ENCODE measurements around the gene LAD1. TPM values are rescaled to one million over a fixed set of nuclear protein-coding genes. Genes with fewer than 3 reads are reported as not detected.

Gene LAD1
- total RNA-seq, 1 experiment from 2014 or later = 0.10 TPM

DNA sequence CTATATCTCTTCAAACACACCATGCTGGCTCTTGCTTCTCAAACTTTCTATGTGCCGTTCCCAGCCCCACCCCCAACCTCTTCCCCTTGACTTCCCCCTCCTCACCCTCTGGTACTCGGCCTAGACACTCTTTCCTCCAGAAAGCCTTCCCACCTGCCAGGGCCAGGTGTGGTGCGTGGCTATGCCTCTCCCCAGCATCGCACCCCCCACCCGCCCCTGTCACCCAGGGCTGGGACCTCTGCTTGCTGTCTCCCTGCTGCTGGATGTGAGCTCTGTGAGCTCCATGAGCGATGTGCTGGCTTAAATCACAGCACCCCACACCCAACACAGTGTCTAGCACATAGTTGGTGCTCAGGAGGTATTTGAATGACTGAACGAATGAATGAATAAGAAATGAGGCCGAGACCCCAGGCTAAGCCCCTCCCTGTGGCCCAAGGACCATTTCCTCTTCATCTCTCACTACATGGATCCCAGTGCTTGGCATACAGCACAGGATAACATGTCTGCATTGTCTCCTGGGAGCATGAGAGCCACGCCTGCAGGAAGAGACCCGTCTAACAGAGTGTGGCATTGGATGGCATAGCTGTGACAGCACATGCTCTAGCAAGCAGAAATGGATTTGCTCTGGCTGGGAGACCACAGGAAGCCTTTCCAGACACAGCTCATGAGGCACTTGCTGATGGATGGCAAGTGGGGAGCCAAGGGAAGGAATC lies 41.3 kb downstream of the LAD1 start:
- DNase-seq (ENCODE audit: low read depth, low spot score) (no peak), ATAC-seq (no peak)
- Histone ChIP-seq H3K36me3 (ENCODE audit: control insufficient read depth, insufficient read depth, low read length) (no peaks in the 10 kb centered on the region), H3K27me3 (ENCODE audit: control insufficient read depth, insufficient read depth, low read length) (no peaks in the 10 kb centered on the region; the same call in 1 of the 2 replicates), H3K27ac (ENCODE audit: low read length) (no peak overlapping the region), H3K9me3 (ENCODE audit: control insufficient read depth, insufficient read depth, low read depth, low read length) (no peaks in the 10 kb centered on the region), H3K4me1 (ENCODE audit: control insufficient read depth, insufficient read depth, low read length) (no peaks in the 10 kb centered on the region), H3K4me3 (ENCODE audit: low read depth in 2 of 2, low read length in 2 of 2) (no peak overlapping the region)
- in situ Hi-C loops (cut with HindIII; ENCODE audit: low pct_unique_long_range_greater_than_20kb, low sequenced_read_pairs) (no loop called here), intact Hi-C loops (cut with micrococcal nuclease; ENCODE audit: unreplicated experiment) (no loop called here)
- TF ChIP-seq, protein P1, sequence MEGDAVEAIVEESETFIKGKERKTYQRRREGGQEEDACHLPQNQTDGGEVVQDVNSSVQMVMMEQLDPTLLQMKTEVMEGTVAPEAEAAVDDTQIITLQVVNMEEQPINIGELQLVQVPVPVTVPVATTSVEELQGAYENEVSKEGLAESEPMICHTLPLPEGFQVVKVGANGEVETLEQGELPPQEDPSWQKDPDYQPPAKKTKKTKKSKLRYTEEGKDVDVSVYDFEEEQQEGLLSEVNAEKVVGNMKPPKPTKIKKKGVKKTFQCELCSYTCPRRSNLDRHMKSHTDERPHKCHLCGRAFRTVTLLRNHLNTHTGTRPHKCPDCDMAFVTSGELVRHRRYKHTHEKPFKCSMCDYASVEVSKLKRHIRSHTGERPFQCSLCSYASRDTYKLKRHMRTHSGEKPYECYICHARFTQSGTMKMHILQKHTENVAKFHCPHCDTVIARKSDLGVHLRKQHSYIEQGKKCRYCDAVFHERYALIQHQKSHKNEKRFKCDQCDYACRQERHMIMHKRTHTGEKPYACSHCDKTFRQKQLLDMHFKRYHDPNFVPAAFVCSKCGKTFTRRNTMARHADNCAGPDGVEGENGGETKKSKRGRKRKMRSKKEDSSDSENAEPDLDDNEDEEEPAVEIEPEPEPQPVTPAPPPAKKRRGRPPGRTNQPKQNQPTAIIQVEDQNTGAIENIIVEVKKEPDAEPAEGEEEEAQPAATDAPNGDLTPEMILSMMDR (IDR thresholded peaks at IDR 0.05) = no peak
- no peak for TF ChIP-seq TCF7L2 (IDR thresholded peaks at IDR 0.05; ENCODE audit: low read depth, low read length)
- no peak for TF ChIP-seq SIN3A (IDR thresholded peaks at IDR 0.05; ENCODE audit: borderline replicate concordance, insufficient read depth, low read depth, low read length)
- TF ChIP-seq POLR2AphosphoS5 (IDR thresholded peaks at IDR 0.05; ENCODE audit: low read depth, low read length) = no peak
- TF ChIP-seq, protein P2, sequence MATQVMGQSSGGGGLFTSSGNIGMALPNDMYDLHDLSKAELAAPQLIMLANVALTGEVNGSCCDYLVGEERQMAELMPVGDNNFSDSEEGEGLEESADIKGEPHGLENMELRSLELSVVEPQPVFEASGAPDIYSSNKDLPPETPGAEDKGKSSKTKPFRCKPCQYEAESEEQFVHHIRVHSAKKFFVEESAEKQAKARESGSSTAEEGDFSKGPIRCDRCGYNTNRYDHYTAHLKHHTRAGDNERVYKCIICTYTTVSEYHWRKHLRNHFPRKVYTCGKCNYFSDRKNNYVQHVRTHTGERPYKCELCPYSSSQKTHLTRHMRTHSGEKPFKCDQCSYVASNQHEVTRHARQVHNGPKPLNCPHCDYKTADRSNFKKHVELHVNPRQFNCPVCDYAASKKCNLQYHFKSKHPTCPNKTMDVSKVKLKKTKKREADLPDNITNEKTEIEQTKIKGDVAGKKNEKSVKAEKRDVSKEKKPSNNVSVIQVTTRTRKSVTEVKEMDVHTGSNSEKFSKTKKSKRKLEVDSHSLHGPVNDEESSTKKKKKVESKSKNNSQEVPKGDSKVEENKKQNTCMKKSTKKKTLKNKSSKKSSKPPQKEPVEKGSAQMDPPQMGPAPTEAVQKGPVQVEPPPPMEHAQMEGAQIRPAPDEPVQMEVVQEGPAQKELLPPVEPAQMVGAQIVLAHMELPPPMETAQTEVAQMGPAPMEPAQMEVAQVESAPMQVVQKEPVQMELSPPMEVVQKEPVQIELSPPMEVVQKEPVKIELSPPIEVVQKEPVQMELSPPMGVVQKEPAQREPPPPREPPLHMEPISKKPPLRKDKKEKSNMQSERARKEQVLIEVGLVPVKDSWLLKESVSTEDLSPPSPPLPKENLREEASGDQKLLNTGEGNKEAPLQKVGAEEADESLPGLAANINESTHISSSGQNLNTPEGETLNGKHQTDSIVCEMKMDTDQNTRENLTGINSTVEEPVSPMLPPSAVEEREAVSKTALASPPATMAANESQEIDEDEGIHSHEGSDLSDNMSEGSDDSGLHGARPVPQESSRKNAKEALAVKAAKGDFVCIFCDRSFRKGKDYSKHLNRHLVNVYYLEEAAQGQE (IDR thresholded peaks at IDR 0.05; ENCODE audit: insufficient read depth in 1 of 2, low read depth in 2 of 2, low read length in 1 of 2) = no peak
- no TSS peak for BruUV-seq (replicated peaks)
- ChIA-PET CTCF (no interaction called here), POLR2A (no interaction called here)

DNA sequence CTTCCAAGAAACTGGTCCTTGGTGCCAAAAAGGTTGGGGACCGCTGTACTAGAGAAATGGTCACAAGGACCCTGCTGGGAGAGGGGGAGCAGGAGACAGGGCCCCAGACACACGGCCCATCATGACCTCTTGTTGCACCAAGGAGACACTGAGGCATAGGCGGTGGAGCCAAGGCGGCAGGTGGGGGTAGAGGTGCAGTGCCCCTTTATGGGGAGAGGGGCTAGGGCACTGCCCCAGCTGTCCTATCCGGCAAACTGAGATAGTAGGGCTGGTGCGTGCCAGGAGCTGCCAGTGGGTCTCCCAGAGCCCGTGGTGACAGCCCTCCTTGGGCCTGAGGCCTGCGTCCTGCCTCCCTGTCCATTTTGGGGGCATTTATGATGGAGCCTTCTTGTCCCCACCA lies 41.9 kb downstream of the LAD1 start:
- no peaks in the 10 kb centered on the region for H3K36me3 ChIP-seq (ENCODE audit: control insufficient read depth, insufficient read depth, low read length)
- in situ Hi-C loops (cut with HindIII; ENCODE audit: low pct_unique_long_range_greater_than_20kb, low sequenced_read_pairs) = no loop called here
- no peak for DNase-seq (ENCODE audit: low read depth, low spot score)
- H3K27me3 ChIP-seq (ENCODE audit: control insufficient read depth, insufficient read depth, low read length) = peaks cover under 1% of the 10 kb centered on the region
- TF ChIP-seq, protein P1 (IDR thresholded peaks at IDR 0.05) = no peak
- no peak for TF ChIP-seq TCF7L2 (IDR thresholded peaks at IDR 0.05; ENCODE audit: low read depth, low read length)
- TF ChIP-seq SIN3A (IDR thresholded peaks at IDR 0.05; ENCODE audit: borderline replicate concordance, insufficient read depth, low read depth, low read length) = no peak
- TF ChIP-seq, protein P2 (IDR thresholded peaks at IDR 0.05; ENCODE audit: insufficient read depth in 1 of 2, low read depth in 2 of 2, low read length in 1 of 2) = no peak
- TF ChIP-seq POLR2AphosphoS5 (IDR thresholded peaks at IDR 0.05; ENCODE audit: low read depth, low read length) = no peak
- no peak overlapping the region for H3K27ac ChIP-seq (ENCODE audit: low read length)
- no peaks in the 10 kb centered on the region for H3K9me3 ChIP-seq (ENCODE audit: control insufficient read depth, insufficient read depth, low read depth, low read length)
- H3K4me1 ChIP-seq (ENCODE audit: control insufficient read depth, insufficient read depth, low read length) = no peaks in the 10 kb centered on the region
- intact Hi-C loops (cut with micrococcal nuclease; ENCODE audit: unreplicated experiment) = no loop called here
- CTCF ChIA-PET = no interaction called here
- POLR2A ChIA-PET = no interaction called here
- no peak overlapping the region for H3K4me3 ChIP-seq (ENCODE audit: low read depth in 2 of 2, low read length in 2 of 2)
- no TSS peak for BruUV-seq (replicated peaks)
- ATAC-seq = no peak
